HG03565 (cell line): ENCODE data around the gene YIPF3.
"Not testable (repeated sequence)": the region's sequence is repeated elsewhere in the genome, so short reads cannot be mapped to it uniquely, and the experiment has no call there.

Source experiments
- ATAC-seq: cut with Tn5 transposase; IDR thresholded peaks from one replicate; pipeline ENCODE4 v1.9.1; 2021; ENCODE audit warnings: mild to moderate bottlenecking, moderate library complexity; ENCODE audit not compliant: unreplicated experiment

Gene YIPF3

GRCh38 chr6:43467265-43467664, 49.5 kb downstream of the YIPF3 start:
- not testable (repeated sequence) for ATAC-seq

DNA sequence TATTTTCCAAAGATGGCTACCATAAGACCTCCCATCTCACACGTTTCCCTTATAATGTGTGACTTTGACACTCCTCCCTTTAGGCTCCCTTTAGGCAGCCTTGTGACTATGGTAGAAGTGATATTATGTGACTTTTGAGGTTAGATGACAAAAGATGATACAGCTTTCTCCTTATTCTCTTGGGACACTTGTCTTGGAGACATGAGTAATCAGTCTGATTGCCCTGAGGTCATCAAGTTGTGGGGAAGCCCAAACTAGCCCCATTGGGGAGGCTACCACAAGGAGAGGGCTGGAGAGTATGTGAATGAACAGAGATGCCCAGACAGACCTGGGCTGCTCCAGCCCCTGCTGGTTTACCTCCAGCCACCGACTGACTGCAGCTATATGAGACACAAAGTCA, 50.8 kb downstream of the YIPF3 start:
- no peak for ATAC-seq

GRCh38 chr6:43464337-43464736, 52.4 kb downstream of the YIPF3 start:
- ATAC-seq, result no peak

GRCh38 chr6:43461936-43462335, 54.8 kb downstream of the YIPF3 start:
- ATAC-seq, result no peak
